GM21367 (cell line): ENCODE data around the gene ABCC2.
"Not testable (repeated sequence)": the region's sequence is repeated elsewhere in the genome, so short reads cannot be mapped to it uniquely, and the experiment has no call there.

ENCODE experiments used
- ATAC-seq: cut with Tn5 transposase; IDR thresholded peaks from one replicate; pipeline ENCODE4 v1.9.1; 2021; ENCODE audit not compliant: unreplicated experiment

Gene ABCC2

DNA sequence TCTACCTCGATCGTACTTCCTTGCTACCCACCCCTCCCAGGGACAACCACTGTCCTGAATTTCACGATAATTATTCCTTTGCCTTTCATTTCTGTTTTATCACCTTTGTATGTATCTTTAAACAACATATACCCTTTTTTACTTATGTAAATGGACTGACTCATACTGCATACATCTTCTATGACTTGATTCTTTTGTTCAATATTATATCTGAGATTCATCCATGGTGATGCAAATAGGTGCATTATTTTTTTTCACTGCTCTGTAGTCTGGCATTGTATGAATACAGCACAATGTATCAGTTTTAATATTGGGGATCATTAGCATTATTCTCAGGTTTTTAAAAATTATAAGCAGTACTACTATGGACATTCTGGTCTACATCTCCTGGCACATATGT lies 69.4 kb downstream of the ABCC2 start:
- no peak for ATAC-seq

DNA sequence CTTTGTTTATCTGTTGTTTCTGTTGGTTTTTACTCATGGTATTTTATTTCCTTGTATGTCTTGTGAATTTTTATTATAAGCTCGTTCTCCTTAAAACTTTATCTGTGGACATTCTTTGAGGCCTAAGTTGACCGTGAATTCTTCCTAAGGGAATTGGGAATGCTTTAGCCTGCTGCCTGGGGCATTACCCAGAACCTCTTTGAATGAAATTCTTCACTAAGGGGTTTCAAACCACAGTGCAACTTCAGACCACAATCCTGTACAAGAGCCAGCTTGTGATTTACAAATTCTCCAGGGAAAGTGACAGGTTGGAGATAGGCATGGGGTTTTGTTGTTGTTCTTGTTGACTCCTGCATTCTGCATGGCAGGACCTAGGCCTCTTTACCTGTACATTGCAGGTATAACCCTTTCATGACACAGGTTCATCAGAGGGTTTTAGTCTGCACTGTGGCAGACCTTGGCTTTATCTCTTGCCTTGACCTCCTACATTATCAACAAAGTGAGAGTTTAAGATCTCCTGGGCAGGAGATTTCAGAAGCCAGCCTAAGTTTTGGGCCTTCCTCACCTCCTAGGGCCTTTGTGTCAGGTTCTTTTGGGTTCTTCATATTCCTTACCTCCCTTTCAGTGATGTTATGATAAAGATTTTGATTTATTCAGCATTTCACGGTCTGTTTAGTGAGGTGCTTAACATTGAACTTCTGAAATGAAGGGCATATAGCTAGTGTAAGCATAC lies 70.2 kb downstream of the ABCC2 start:
- no peak for ATAC-seq

DNA sequence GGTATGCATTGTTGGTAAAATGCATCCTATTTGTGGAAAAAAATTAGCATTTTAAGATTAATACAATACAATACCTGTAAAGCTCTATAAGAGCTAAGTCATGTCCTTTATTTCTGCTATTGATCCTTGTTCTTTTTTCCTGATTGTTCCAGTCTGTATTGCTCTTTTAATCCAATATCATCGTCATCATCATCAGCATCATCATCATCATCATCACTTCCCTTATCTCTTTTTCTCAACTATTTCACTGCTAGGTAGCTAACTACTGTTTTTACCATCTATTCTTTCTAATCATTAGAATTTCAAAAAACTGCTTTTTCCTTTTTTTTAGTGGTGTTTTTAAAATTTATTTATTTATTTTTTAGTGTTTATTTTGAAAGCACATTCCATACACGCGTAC lies 71.2 kb downstream of the ABCC2 start:
- no peak for ATAC-seq

DNA sequence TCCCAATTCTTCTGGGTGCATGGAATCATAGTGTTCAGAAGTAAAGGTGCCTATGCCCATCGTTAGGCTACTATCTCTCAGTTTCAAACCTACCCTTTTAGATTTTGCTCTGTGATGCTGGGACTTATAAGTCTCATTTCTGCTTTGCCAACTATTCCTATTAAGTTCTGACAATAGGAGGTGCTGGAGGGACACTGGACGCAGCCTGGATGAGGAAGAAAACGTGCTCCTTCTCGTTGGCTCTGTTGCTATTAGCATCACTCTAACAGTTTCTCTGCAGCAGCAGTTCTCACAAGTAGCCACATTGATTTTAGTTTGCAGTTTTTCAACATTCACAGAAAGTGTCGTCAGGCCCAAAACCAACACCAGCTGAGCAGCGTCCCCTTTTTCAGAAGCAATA lies 72.4 kb downstream of the ABCC2 start:
- ATAC-seq: no peak

DNA sequence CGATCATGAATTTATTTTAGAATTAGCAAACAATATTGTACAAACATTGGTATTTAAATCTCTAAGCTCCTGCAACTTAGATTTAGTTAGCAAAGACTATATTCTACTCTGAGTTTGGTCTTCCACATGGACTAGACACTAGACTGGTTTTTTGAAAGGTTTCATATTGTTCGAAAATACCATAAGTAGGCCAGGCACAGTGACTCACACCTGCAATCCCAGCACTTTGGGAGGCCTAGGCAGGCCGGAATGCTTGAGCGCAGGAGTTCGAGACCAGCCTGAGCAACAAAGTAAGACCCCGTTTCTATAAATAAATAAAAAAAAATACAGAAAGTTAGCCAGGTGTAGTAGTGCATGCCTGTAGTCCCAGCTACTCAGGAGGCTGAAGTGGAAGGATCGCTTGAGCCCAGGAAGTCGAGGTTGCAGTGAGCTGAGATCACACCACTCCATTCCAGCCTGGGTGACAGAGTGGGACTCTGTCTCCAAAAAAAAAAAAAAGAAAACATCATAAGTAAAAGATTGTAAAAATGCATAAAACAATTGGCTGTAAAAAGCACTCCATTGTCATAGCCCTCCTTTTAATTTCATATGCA lies 73.1 kb downstream of the ABCC2 start:
- no peak for ATAC-seq

DNA sequence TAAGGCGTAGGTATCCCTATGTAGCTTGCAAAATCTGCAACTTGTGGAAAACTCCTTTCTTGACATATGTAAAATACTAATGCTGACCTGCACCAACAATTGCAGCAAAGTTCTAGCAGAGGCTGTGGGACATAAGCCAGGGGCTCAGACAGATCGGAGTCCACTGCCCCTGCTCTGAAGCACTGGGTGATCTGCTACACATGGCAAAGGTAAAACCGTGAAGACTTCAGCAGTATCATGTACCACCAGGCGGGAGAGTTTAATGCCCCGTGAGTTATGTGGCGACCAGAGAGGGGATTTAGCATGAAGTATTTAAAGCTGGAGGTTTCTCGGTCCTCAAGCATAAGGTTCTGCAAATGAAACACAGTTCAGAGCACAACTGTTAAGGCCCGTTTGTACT lies 76.4 kb downstream of the ABCC2 start:
- no peak for ATAC-seq

DNA sequence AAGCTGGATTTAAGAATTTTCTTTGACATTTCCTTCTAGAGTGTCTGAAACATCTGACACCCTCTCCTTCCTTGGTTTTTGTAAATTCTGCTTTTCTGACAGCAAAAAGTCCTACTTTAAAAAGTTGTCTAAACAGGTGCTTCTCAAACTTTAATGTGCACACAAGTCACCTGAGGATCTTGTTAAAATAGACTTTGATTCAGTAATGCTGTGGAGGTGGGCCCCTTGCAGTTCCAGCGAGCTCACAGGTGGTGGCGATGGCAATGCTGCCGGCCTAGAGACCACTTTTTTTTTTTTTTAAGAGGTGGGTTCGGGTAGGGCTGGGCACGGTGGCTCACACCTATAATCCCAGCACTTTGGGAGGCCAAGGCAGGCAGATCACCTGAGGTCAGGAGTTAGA lies 77.1 kb downstream of the ABCC2 start:
- no peak for ATAC-seq

DNA sequence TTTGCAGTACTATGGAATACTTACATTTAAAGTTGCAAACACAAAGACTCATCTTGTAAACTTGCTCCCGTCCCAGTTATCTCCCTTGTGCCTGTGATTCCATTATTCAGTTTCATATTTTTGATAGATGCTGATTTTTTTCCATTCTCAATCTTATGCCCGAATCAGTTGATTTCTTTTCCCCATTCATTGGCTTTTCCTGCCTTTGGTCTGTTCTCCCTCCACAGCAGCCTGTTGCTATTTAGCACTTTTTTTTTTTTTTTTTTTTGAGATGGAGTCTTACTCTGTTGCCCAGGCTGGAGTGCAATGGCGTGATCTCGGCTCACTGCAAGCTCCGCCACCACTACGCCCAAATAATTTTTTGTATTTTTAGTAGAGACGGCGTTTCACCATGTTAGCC lies 78.0 kb downstream of the ABCC2 start:
- ATAC-seq: no peak

DNA sequence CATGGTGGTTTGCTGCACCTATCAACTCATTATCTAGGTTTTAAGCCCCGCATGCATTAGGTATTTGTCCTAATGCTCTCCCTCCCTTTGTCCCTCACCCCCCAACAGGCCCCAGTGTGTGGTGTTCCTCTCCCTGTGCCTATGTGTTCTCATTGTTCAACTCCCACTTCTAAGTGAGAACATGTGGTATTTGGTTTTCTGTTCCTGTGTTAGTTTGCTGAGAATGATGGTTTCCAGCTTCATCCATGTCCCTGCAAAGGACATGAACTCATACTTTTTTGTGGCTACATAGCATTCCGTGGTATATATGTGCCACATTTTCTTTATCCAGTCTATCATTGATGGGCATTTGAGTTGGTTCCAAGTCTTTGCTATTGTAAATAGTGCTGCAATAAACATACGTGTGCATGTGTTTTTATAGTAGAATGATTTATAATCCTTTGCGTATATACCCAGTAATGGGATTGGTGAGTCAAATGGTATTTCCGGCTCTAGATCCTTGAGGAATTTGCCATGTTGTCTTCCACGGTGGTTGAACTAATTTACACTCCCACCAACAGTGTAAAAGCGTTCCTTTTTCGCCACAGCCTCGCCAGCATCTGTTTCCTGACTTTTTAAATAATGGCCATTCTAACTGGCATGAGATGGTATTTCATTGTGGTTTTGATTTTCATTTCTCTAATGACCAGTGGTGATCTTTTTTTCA lies 81.2 kb downstream of the ABCC2 start:
- ATAC-seq: not testable (repeated sequence)

DNA sequence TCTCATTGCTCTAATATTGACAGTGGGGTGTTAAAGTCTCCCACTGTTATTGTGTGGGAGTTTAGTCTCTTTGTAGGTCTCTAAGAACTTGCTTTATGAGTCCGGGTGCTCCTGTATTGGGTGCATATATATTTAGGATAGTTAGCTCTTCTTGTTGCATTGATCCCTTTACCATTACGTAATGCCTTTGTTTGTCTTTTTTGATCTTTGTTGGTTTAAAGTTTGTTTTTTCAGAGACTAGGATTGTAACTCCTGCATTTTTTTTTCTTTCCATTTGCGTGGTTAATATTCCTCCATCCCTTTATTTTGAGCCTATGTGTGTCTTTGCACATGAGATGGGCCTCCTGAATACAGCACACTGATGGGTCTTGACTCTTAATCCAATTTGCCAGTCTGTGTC lies 84.8 kb downstream of the ABCC2 start:
- not testable (repeated sequence) for ATAC-seq

DNA sequence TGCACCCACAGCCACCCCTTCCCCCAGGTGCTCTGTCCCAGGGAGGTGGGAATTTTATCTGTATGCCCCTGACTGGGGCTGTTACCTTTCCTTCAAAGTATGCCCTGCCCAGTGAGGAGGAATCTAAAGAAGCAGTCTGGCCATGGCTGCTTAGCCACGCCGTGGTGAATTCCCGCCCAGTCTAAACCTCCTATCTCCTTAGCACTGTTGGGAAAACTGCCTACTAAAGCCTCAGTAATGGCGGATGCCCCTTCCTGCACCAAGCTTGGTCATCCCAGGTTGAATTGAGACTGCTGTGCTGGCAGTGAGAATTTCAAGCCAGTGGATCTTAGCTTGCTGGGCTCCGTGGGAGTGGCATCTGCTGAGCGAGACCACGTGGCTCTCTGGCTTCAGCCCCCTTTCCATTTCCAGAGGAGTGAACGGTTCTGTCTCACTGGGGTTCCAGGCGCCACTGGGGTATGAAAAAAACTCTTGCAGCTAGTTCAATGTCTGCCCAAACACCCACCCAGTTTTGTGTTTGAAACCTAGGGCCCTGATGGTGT lies 87.2 kb downstream of the ABCC2 start:
- ATAC-seq: no peak

DNA sequence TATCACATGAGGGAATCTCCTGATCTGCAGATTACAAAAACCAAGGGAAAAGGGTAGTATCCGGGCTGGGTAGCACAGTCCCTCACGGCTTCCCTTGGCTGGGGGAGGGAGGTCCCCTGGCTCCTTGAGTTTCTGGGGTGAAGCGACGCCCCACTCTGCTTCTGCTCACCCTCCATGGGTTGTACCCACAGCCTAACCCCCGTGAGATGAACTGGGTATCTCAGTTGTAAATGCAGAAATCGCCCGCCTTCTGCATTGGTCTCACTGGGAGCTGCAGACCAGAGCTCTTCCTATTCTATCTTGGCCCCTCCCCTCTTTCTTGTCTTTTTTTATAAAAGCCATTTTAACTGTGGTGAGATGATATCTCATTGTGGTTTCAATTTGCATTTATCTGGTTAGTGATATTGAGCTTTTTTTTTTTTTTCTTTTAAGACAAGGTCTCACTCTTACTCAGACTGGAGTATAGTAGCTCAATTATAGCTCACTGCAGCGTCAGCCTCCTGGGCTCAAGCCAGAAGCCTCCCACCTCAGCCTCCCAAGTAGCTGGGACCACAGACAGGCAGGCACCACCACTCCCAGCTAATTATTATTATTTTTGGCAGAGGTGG lies 87.8 kb downstream of the ABCC2 start:
- ATAC-seq: no peak

DNA sequence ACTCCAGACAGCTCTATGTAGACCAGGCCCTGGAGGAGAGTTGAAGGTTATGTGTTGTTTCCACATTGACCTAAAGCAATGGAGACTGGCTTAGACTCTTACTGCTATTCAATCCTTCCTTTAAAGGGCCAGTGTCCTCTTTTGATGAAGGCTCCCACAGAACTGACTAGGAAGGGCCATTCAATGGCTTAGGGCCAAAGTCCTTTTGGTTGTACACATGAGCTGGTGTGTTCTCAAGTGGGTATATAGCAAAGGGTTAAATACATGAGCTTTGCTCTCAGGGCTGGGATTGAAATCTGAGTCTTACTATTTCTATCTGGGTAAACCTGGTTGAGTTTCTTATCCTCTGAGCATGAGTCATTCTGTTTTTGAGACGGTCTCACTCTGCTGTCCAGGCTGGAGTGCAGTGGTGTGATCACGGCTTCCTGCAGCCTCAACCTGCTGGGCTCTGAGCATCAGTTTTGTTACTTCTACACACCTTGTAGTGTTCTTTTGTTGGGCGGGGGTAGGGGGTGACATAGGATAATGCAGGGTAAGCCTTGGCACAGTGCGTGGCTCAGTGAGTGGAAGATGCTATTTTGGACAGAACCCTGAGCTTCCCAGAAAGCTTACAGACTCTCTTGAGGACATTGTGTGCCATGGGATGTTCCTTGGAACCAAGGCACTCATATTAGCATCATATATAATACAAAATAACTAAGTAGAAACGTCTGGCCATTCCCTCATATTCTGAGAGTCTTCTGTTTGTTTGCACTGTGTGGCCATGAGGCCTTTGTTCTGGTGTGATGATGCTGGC lies 90.1 kb downstream of the ABCC2 start:
- ATAC-seq: no peak

DNA sequence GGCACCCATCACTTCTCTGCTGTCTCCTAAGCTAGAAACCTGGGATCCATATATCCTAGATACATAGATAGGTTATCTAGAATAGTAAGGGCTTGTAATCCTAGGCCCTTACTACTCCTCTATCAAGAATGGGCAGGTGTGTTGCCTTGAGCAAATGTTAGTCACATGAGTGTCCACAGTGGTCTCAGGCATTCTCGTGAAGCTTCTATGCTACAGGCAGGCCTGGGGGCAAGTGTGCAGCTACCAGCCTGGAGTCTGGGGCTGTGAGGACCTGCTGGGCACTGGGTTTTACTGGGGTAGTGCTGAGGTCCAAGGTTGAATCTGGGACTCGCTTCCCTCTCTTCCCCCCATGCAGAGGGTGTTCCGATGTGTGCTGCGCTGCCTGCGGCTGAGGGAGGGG lies 91.4 kb downstream of the ABCC2 start:
- ATAC-seq: no peak

DNA sequence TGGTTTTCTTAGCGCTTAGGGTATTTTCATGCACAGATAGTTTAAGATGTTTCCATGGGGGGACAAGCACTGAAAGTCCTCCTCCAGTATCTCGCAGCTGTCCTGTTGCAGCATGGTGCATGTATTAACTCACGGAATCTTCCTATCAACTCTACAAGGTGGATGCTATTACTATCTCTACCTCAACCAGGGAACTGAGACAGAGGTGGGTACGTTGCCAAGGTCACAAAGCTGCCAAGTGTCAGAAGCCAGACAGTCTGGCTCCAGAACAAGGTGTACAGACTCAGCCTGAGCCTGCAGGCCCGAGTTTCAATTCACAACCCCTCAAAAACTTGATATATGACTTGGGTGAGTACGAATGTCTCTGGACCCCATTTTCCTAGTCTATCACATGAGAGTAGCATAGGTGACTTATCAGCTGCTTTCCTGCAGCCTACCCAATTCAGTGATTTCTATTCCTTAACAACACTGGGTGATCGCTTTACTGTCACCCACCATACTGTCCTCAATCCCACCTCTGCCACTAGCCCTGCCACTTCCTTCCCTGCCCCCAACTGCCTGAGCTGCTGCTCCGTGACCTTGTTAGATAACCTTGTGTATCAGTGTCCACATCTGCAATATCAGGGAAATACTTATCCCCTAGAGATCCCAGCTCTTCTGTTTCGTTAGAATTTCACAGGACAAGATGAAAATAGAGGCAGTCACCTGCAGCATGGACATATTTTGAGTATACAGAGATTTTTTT lies 92.1 kb downstream of the ABCC2 start:
- ATAC-seq: no peak

DNA sequence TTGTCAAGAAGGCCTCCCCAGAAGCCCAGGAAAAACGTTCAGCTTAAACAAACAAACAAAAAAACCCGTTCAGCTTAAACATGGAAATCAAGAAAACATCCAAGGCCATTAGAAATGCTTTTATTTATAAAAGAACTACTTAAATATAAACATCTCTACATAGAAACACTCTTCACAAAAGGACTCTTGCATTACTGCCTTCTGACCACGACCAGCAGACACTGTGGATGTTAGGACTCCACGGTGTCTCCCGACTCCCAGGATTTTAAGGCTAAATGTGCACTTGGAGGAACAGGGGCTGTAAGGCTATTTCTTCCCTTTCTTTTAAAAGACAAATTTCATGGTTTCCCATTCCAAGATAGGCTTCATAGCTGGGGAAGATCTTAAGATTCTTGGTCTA lies 93.0 kb downstream of the ABCC2 start:
- ATAC-seq: no peak

DNA sequence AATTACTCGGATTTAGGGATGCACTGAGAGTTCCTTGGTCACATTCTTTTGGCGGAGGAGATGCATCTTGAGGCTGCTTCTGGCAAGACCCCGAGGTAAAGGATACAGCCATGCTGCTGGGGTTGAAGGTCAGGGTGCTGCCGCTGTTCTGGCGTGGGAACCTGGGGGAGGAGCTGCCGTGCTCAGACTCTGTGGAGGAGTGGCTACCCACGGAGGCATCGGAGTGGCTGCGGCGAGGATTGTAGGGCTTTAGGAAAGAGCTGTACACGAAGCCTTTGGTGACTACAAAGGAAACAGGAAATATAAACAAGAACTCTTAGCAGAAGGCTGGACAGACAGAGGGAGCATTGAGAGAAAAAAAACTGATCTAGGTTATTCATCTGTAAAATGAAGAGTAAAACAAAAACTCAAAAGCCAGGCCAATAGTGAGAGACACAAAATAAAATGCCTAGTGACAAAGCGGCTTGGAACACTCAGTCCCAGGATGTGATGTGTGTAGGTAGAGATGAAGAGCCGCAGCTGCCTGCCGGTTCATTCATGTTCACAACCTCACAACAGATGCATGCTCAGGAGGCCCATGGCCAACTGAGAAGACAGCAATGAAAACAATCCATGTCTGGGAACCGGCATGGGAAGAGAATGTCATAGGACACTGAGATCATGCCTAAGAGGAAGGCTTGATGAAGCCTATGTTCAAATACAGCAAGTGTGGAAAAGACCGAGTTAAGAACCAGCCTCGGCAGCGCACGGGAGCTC lies 97.8 kb downstream of the ABCC2 start:
- no peak for ATAC-seq

DNA sequence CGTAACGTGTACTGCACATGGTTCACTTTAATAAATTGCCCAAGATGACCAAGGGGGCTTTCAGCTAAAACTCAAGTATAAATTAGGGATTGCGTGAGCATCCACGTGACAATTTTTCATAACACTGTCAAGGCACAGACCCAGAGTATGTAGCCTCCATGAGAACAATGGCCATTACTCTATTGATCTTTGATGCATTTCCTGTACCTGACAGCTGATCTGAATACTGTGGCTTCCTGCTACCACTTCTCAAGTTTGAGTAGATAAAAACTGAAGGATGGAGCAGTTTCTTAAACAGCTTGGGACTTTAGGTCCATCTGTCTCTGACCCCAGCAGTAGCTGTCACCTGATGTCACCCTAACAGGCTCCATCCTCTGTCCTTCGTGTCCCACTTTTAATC lies 98.9 kb downstream of the ABCC2 start:
- no peak for ATAC-seq

DNA sequence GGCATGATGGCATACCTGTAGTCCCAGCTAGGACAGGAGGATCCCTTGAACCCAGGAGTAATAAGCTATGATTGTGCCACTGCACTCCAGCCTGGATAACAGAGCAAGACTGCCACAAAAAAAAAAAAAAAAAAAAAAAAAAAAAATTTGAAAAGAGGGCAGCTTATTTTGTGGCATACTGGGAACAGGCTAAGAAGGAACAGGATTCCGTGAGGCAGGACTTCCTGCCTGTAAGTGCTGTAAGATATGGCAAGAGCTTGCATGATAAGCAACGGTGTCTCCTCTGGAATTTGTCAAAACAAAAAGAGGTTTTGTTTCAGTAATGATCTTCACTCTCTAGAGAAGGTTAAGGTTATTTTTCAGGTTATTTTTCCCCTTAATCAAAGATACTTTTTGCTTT lies 101.1 kb downstream of the ABCC2 start:
- no peak for ATAC-seq

DNA sequence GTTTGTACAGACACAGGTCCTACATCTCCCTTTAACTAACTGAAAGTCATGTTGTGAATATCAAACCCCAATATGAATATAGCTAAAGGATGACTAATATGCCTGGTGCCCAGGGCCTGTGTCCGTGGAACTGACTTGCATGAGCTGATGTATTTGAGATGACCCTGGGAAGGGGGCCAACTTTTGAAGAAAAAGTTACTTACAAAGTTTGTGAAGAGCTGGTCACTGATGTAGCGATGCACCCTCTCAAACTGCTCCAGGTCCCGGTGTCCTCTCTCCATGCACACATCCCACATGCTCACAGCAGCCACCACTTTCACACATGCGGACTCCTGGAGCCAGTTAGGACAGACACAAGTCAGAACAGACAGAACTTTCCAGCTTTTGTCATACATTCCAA lies 106.2 kb downstream of the ABCC2 start:
- ATAC-seq: no peak
